Gastrocnemius medialis (tissue), 4 donors: ENCODE results near the gene GABRD. TPM values are rescaled to one million over a fixed set of nuclear protein-coding genes. Genes with fewer than 3 reads are reported as not detected.

Experiments
- ATAC-seq, 2 donors: fragments of 150-250 bp; one replicate each; pipeline ENCODE4 v1.9.1; 2016
- DNase-seq, 2 donors: peaks; one replicate each; pipeline ENCODE4 v3.0.0-alpha.2; 2019
- H3K27ac ChIP-seq, 4 donors: fragments of 200-600 bp; sonication (generic); 1 replicate in 1 of 4; 2 replicates in 3 of 4; pipeline ENCODE4 v1.5.1; 2016 to 2018; ENCODE audit warnings: mild to moderate bottlenecking in 2 of 4, moderate library complexity in 1 of 4
- H3K27me3 ChIP-seq, 3 donors: fragments of 200-600 bp; sonication (generic) in 2 of 3; 1 replicate in 1 of 3; 2 replicates in 2 of 3; pipeline versions ENCODE4 v1.5.1 to v1.6.0; 2016 to 2019; ENCODE audit warnings: mild to moderate bottlenecking in 1 of 3, moderate library complexity in 1 of 3
- H3K36me3 ChIP-seq, 2 donors: fragments of 200-600 bp; sonication (generic) in 1 of 2; one replicate each; pipeline ENCODE4 v1.5.1; 2017 to 2018
- H3K4me1 ChIP-seq, 2 donors: fragments of 200-600 bp; sonication (generic) in 1 of 2; one replicate each; pipeline ENCODE4 v1.5.1; 2016 to 2017; ENCODE audit warnings: mild to moderate bottlenecking in 2 of 2
- H3K4me3 ChIP-seq, 4 donors: fragments of 200-600 bp; sonication (generic) in 3 of 4; 1 replicate in 1 of 4; 2 replicates in 3 of 4; pipeline ENCODE4 v1.5.1; 2016 to 2019; ENCODE audit warnings: mild to moderate bottlenecking in 2 of 4
- H3K9me3 ChIP-seq, 3 donors: fragments of 200-600 bp; sonication (generic) in 2 of 3; 1 replicate in 1 of 3; 2 replicates in 2 of 3; pipeline ENCODE4 v1.5.1; 2016 to 2019
- CTCF ChIP-seq, 5 experiments: fragments of 450-650 bp in 3 of 5; fragments of 200-600 bp in 2 of 5; sonication (generic) in 2 of 5; IDR thresholded peaks in 4 of 5; conservative IDR thresholded peaks in 1 of 5; 1 replicate in 4 of 5; 2 replicates in 1 of 5; pipeline ENCODE4 v1.5.1; 2016 to 2019; ENCODE audit warnings: antibody characterized with exemption in 5 of 5, mild to moderate bottlenecking in 3 of 5, moderate library complexity in 3 of 5
- POLR2A ChIP-seq, 2 donors: fragments of 450-650 bp; IDR thresholded peaks; one replicate each; pipeline ENCODE4 v1.6.1; 2017; ENCODE audit warnings: antibody characterized with exemption in 2 of 2, mild to moderate bottlenecking in 2 of 2, moderate library complexity in 2 of 2
- in situ Hi-C, 4 donors: fragments of 200-750 bp; cut with MboI; loops; one replicate each; pipeline versions ENCODE4 v1.15.0 to v1.8.0; 2017; ENCODE audit warnings: low sequenced_read_pairs in 4 of 4
- intact Hi-C: fragments of 100-400 bp; cut with DNase I; formaldehyde crosslinking; loops from one replicate; pipeline ENCODE4 v1.15.1; 2023; ENCODE audit warnings: low total_unique reads
- total RNA-seq, 4 donors: library from RNA; depleted of rRNA; stranded (reverse); fragments of >200 nt; gene quantifications; one replicate each; pipeline versions ENCODE4 v1.1.0 to v1.2.3, GENCODE V29; 2016

Gene GABRD
- total RNA-seq, 4 donors from 2014 or later, result 1.9 TPM; not detected in 3

- H3K36me3 ChIP-seq, result no peaks in the 10 kb centered on the region
- in situ Hi-C loops (no loop called here), intact Hi-C loops (no loop called here)
- TF ChIP-seq CTCF (IDR thresholded peaks at IDR 0.05 in 4 of 5, conservative IDR thresholded peaks at IDR 0.05 in 1 of 5), result no peak
- no peak for TF ChIP-seq POLR2A (IDR thresholded peaks at IDR 0.05)
- no peak overlapping the region for H3K27ac ChIP-seq
- H3K4me3 ChIP-seq, result no peak overlapping the region
- H3K27me3 ChIP-seq, result peaks cover 28 to 52% (median 38%) of the 10 kb centered on the region in 3 donors
- H3K4me1 ChIP-seq, result no peaks in the 10 kb centered on the region
- no peaks in the 10 kb centered on the region for H3K9me3 ChIP-seq
- DNase-seq (no peak), ATAC-seq (no peak)
These were observed 47.5 kb upstream of the GABRD start for GRCh38 chr1:1971688-1972087.

GRCh38 chr1:1972976-1973715 lies 46.0 kb upstream of the GABRD start:
- Histone ChIP-seq H3K4me1 (no peaks in the 10 kb centered on the region), H3K9me3 (no peaks in the 10 kb centered on the region), H3K27me3 (peaks cover 27 to 43% (median 27%) of the 10 kb centered on the region in 3 donors), H3K36me3 (no peaks in the 10 kb centered on the region), H3K27ac (no peak overlapping the region), H3K4me3 (no peak overlapping the region)
- DNase-seq (no peak), ATAC-seq (no peak)
- TF ChIP-seq CTCF (IDR thresholded peaks at IDR 0.05 in 4 of 5, conservative IDR thresholded peaks at IDR 0.05 in 1 of 5), result no peak
- TF ChIP-seq POLR2A (IDR thresholded peaks at IDR 0.05), result no peak
- in situ Hi-C loops (no loop called here), intact Hi-C loops (no loop called here)

- TF ChIP-seq CTCF (IDR thresholded peaks at IDR 0.05 in 4 of 5, conservative IDR thresholded peaks at IDR 0.05 in 1 of 5), result no peak
- no peak for TF ChIP-seq POLR2A (IDR thresholded peaks at IDR 0.05)
These were observed 45.2 kb upstream of the GABRD start for GRCh38 chr1:1973716-1974642.

GRCh38 chr1:1974834-1975233 lies 44.3 kb upstream of the GABRD start:
- intact Hi-C loops, result no loop called here
- DNase-seq (no peak), ATAC-seq (no peak)
- H3K9me3 ChIP-seq, result no peaks in the 10 kb centered on the region
- H3K36me3 ChIP-seq, result no peaks in the 10 kb centered on the region
- no peaks in the 10 kb centered on the region for H3K4me1 ChIP-seq
- H3K27ac ChIP-seq, result no peak overlapping the region
- H3K4me3 ChIP-seq, result no peak overlapping the region
- H3K27me3 ChIP-seq, result peaks cover 23 to 37% (median 24%) of the 10 kb centered on the region in 3 donors
- in situ Hi-C loops, result no loop called here
- TF ChIP-seq CTCF (IDR thresholded peaks at IDR 0.05 in 4 of 5, conservative IDR thresholded peaks at IDR 0.05 in 1 of 5) (no peak), POLR2A (IDR thresholded peaks at IDR 0.05) (no peak)

More at GRCh38 chr1:1973716-1974642, 45.2 kb upstream of the GABRD start:
- peaks cover 24 to 37% (median 27%) of the 10 kb centered on the region in 3 donors for H3K27me3 ChIP-seq
- no peaks in the 10 kb centered on the region for H3K9me3 ChIP-seq
- no peaks in the 10 kb centered on the region for H3K4me1 ChIP-seq
- in situ Hi-C loops, result no loop called here
- intact Hi-C loops, result no loop called here
- no peak overlapping the region for H3K27ac ChIP-seq
- H3K36me3 ChIP-seq, result no peaks in the 10 kb centered on the region
- DNase-seq (no peak), ATAC-seq (no peak)
- H3K4me3 ChIP-seq, result no peak overlapping the region
